ENCODE data around the gene ZIK1.

The ZIK1 gene

DNA sequence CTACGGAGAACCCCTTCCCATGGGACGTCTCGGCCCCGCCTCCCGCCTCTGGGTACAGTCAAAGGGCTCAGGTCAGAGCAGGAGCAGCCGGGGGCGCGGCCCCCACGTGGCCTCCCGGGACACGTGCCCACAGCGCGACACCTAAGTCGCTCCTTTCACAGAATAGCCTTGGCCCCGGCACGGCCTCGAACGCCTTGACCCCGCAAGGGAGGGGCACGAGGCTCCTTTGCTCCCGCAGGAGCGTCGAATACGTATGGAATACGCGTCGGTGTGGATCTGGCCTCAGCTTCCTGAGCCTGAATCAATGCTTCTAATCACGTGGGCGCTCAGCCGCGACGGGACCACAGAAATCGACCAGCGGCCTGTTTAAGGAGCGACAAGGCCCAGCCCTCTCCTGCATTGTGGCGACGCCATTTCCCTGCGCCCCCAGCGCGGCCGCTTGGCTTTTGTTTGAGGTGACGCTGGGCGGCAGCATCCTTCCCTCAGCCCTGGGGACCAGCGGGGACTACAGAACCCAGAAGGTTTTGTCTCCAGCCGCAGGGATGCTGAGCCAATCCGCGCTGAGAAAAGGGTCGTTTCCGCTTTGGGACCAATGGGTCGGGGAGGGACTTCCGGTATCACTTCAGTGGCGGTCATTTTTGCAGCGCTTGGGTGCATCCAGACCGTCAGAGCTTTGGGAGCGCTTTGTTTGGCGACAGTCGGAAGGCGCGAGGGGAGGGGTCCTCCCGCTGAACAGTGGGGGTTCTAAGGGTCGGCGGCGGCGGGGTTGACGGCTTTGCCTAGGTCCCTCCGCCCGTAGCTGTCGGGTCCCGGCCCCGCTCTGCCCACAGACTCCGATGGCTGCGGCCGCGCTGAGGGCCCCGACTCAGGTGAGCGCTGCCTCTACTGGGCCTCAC lies at the start of gene ZIK1:
Gene ZIK1 (plus strand): TSS at position 625 of the 896 bp plus-strand sequence. CDS start 212 bp downstream, at position 837.
- peak; percentile 60 for DNase-seq (ENCODE audit: low spot score)

DNA sequence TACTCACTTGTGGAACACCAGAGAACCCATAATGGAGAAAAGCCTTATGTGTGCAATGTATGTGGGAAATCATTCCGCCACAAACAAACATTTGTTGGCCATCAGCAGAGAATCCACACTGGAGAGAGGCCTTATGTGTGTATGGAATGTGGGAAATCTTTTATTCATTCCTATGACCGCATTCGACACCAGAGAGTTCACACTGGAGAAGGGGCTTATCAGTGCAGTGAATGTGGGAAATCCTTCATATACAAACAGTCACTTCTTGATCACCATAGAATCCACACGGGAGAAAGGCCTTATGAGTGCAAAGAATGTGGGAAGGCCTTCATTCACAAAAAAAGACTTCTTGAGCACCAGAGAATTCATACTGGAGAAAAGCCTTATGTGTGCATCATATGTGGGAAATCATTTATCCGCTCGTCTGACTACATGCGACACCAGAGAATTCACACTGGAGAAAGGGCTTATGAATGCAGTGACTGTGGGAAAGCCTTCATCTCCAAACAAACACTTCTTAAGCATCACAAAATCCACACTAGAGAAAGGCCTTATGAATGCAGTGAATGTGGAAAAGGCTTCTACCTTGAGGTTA lies 45.9 kb upstream of the ZIK1 start:
- no peak for DNase-seq (ENCODE audit: low spot score)

DNA sequence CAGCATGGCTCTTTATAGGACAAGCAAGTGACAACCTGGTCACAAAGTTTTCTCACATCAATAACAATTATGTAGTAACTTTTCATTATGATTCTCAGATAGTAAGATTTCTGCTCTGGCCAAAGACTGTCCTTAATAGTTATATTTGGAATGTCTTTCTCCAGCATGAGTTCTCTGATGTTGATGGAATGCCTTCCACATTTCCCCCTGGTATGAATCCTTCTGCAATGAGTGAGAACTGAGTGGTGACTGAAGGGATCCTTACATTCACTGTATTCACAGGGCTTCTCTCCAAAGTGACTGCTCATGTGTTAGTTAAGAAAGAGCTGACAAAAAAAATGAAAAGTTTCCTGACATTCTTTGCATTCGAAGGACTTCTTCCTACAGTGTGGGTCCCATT lies 37.4 kb upstream of the ZIK1 start:
- no peak for DNase-seq (ENCODE audit: low spot score)

DNA sequence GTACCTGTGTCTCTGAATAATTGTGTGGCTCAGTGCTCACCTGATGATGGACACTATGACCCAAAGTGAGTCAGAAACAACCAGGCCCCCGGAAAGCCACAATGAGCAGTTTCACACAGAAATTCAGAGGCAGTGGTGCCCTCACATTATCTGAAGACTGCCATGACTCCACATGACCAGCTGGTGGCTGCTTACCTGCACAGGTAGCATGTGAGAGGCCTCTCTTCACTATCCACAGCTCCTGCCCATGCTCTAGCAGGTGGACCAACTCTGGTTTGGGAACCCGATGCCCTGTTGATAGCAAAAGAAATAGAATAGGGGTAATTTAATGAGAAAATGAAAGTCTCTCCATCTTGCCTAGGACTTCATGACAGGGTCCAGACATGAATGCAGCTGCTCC lies 31.5 kb upstream of the ZIK1 start:
- no peak for DNase-seq (ENCODE audit: low spot score)

DNA sequence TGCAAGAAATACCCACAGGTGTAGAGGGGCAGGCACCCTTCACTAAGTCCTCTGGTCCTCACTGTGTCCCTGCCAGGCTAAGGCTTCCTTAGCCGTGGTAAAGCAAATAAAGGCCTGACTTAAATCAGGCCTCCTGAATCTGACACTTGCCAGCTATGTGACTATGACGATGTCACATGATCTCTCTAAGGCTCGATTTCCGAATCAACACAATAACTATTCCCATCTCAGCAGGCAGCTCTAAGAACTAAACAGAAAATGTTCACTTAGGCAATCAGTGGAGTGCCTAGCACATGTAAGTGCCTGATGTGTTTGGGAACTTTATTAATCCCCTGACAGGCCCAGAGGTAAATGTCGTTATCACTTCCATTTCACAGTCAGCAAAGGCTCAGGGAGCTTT lies 26.3 kb upstream of the ZIK1 start:
- no peak for DNase-seq (ENCODE audit: low spot score)

DNA sequence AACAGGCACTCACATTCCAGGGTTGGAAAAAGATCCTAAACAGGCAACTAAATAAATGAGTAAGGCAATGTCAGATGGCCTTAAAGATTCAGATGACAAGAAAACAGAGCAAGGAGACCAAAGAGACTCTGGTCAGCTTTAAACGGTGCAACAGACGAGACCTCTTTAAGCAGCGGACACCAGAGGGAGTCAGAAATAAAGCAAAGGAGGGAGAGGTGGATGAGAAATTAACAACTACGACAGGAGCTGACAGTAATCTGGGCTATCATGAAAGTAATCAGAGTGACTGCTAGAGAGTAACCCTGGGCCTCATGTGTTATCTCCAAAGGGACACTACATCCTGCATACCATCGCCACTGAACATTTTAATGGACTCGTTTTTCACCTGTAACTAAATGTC lies 25.4 kb upstream of the ZIK1 start:
- DNase-seq (ENCODE audit: low spot score) = no peak

DNA sequence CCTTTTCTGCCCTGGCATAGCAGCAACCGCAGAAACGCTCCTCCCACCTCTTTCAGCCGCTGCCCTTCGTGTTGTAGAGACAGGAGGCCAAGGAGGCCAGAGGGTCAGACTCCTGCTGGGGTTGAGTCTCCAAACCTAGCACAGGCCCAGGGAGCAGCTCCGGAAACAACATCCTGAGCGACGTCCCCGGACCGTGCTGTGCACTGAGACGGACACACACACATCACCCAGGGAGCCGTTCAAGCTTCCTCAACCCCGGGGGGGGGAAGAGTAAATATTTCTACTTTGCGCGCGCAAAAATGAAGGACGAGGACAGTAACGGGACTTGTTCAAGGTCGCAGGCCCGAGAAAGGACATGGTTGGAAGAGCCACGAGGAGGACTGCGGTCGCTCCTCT lies 24.9 kb upstream of the ZIK1 start:
- peak; percentile 10 for DNase-seq (ENCODE audit: low spot score)

DNA sequence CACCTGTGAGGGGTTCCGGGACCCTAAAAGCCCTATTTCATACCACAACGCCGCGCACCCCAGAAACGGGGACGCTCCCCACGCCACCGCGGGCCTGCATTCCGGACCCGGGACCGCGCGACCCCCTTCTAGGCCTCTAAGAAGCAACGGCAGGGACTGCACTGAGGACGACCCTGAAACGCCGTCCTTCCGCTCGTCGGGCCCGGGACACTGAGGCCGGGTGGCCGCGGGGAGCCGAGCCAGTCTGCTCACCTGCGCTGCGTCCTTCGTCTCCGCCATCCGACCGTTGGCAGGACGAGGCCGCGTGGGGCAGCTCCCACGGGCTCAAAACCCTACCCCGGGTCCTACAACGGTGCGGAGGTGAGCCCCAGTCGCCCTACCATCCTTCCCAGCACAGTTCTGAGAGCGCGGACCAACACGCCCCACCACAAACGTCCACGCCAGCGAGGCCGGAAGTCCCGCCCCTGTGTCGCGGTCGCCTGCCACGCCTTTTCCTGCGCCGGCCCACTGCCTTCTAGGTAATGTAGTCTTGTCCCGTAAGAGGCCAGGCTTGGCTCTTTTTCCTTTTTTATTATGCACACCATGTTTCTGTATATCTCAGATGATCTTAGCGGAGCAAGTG lies 24.4 kb upstream of the ZIK1 start, which contains the start of gene ZNF550:
Gene ZNF550 (minus strand): TSS at position 460 of the 622 bp plus-strand sequence. CDS start 181 bp downstream, at position 279.
- DNase-seq (ENCODE audit: low spot score) = peak; percentile 83

DNA sequence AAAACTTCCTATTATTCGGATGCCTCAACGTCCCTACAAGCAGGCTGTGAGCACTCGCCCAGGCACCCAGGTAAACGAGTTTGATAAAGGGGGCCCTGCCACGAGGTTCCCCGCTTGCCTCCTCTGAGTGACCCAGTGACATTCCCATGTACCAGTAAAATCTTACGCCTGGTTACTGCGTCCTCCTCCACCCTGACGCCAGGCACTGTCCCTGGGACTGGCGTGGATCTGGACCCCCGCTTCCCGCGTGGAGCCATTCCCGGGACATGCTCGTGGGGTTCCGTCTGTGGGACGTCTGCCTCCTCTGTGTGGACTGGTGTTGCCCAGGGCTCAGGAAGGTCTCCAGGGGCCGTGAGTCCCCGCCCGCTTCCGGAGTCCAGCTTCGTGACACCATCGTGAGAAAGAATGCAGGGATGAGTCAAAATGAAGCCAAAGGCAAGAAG lies 23.9 kb upstream of the ZIK1 start:
- peak; percentile 21 for DNase-seq (ENCODE audit: low spot score)

DNA sequence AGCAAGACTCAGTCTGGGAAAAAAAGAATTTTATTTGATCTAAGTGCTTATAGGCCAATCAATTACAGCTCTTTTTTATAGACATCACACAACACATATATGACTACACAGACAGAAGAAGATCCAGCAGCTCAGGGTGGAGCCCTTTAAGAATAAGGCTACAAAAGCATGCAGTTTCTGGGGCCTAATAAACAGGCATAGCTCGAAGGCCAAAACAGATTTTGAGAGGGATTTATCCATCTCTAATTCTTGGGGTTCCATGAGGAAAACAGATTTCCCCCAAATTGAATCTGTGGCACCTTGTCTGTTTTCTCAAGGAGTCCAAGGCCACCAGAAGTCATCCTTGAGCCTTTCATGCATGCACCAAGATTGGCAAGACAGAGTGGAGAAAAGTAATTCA lies 20.4 kb upstream of the ZIK1 start:
- DNase-seq (ENCODE audit: low spot score) = no peak

DNA sequence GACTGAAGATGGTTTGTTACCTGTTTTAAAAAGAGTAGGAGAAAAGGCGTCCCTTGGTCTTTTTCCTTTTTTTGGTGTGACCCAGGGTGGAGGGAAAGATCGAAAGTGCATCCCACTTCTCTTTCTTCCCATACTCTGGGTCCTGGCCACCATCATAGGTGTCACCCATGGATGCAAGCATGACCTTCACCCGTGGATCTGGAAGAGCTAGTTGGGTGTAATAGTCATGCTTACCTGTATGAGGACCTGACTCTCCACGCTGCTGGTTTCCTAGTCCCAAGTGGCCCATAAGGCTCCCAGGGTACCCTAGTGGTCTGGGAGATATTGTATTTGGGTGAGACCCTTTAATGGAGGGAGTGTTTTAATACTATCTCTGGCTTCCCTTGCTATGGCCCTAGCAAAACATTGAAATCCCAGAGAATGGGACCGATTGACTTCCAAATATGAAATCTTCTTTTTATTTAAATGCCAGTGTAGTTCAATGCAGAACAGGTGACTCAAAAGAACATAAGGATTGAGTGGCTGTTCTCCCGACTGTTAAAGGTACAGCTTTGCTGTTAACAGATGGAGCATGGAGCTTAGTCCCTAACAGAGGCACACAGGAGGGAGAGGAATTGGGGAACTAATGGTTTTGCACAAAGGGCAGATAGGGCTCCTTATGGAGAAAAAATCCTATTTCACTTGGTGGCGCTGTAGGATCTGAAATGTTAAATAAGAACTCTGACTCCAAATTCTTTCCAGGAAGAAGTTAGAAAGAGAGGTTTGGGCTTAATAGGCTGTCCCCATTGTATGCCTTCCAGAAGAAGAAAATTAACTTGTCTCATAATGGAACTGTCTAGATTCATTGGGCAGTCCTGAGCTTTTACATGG lies 17.3 kb upstream of the ZIK1 start:
- DNase-seq (ENCODE audit: low spot score) = peak; percentile 1

DNA sequence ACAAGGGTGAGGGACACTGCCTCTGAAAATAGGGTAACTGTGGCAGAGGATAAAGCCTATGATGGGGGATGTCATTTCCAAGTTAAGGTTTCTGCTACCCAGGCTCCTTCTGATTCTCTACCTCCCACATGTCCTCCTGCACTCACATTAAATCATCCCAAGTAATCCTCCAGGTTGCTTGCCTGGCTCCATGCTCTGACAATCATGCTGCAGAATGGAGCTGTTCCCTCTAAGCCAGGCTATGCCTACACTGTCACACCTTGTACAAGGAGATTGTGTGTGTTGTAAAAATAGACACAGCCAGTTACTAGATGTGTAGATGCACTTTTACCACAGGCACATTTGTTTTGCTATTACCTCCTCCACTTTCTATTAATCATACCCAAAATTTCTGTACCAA lies 13.2 kb upstream of the ZIK1 start:
- DNase-seq (ENCODE audit: low spot score) = no peak

DNA sequence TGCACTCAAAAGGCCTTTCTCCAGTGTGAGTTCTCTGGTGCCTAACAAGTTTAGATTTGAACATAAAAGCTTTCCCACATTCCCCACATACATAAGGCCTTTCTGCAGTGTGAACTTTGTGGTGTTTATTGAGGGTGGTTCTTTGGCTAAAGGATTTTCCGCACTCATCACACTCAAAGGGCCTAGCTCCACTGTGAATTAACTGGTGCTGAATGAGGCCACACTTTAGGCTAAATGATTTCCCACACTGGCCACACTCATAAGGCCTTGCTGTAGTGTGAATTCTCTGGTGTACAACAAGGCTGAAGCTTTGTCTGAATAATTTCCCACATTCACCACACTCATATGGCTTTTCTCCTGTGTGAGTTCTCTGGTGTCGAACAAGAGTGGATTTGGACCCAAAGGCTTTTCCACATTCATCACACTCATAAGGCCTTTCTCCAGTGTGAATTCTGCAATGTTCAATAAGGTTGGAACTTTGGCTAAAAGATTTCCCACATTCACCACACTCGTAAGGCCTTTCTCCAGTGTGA lies 11.5 kb upstream of the ZIK1 start:
- DNase-seq (ENCODE audit: low spot score) = no peak

DNA sequence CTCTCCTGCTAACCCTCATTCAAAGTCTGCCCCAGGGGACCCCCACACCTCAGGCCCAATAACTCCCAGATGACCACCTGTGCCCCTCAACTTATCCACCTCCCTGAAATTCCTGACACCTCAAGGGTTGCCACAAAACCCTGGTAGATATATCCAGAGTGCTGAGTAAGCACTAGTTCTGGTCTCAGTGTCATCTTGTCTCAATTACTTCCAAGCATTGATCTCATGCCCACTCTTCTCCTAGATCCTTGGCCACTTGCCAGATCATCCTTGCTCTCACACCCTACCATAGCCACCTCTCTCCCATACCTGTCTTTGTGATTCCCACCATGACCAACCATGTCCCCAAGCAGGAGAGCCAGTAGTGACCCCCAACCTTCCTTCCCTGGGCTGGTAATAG lies 7.3 kb upstream of the ZIK1 start:
- no peak for DNase-seq (ENCODE audit: low spot score)

DNA sequence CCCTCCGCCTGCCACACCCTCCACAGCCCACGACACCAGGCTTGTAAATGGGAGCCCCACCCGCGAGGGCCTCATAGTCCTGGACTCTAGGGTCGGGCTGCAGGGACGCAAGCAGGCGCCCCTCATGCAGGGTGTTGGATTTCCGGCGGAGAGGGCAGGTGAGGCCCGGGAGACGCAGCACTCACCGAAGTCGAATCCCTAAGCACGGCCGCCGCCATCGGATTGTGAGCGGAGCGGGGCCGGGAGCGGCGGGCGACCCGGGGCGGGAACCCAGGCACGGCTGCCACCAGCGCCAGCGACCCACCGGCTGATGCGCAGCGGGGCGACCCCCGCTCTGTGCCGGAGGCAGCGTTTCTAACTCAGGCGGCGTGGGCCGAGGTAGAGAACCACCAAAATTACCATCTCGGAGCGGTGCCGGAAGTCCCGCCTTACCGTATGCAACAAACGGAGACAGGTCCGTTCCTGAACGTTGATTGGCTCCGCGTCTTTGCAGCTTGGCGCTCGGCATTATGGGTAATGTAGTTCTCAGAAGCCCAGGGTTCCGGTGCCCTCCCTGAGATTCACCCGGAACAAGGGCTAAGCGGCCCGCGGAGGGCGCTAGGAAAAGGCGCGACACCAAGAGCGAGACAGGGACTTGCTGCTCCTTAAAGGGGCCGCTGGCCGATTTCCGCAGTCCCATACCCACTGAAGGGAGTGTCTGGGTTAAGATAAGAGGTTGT lies 5.3 kb upstream of the ZIK1 start, which contains the start of gene ZNF416:
Gene ZNF416 (minus strand): TSS at position 425 of the 719 bp plus-strand sequence. CDS start 207 bp downstream, at position 218.
- peak; percentile 96 for DNase-seq (ENCODE audit: low spot score)

DNA sequence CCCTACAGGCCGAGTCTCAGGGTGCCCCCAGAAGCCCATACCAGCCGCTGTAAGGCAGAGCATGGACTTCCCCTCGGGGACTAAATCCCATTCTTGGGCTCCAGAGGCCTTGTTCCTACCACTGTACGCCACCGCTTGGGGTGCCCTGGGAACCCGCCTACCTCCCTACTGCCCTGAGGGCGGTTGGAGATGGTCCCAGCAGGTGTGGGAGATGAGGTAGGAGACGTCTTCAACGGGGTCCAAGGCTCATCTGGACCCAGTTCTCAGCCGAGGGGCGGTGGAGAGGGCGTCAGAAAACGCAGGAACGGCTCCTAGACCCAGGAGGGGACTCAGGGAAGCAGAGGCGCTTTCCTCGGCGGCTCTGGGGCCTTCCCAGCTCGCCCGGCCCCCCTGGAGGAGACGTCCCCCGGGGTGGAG lies 833 bp upstream of the ZIK1 start:
- no peak for DNase-seq (ENCODE audit: low spot score)

DNA sequence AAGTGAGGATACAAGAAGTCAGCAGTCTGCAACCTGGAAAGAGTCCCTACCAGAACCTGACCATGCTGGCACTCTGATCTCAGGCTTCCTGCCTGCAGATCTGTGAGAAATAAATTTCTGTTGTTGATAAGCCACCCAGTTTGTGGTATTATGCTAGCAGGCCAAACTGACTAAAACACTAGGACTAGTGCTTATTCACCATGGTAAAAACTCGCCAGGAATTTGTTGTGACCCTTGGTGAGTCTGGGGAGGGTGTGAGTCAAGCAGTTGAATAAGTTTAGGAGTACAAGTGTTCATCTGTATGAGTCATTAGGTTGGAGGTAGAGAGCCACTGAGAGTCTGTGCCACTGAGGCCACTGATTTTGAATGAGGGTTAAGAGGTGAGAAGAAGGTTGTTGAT lies 3.6 kb downstream of the ZIK1 start:
- no peak for DNase-seq (ENCODE audit: low spot score)

DNA sequence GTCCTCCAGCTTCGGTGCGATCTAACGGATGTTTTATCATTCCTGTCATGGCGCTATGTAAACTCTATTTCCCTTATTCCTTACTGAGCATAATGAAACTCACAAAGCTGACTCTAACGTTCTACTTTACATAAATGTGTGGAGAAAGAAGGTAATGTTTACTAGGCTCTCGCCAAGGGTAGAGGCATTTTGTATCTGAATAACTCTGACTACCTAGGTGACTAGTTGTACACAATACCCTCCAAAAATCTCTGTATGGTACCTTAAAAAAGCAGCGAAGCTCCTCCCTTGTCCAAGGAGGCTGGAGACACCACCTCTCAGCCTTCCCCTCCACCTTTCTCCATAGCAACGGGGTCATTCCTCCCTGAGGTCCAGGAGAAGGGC lies 15.4 kb downstream of the ZIK1 start:
- peak; percentile 1 for DNase-seq (ENCODE audit: low spot score)

DNA sequence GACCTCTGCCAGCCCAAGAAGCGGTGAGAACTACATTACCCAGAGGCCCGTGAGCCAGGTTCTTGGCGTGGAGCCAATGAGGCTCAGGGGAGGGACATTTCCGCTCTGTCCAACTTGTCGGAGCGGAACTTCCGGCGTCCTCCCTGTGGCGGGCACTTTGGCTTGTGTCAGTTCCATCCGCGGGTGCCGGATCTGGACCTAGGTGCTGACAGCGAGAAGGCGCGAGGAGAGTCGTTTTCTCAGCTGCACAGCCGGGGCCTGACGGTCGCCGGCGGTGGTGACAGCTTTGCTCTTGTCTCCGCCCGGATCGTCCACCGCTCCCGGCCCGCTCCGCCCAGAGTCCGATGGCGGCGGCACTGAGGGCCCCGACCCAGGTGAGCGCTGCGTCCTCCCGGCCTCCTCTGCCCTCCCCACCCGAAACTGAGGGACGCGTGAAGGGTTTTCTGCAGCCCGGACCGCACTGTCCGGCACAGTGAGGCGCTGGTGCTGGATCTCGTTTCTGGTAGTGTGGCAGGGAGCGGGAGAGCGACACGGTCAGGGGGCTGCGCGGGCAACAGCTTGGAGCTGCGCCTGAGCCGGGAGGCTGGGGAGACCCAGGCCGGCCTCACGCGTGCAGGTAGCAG lies 15.9 kb downstream of the ZIK1 start, which contains the start of gene ZNF530:
Gene ZNF530 (plus strand): TSS at position 125 of the 623 bp plus-strand sequence. CDS start 4,461 bp downstream, outside the sequence.
- DNase-seq (ENCODE audit: low spot score) = peak; percentile 92

DNA sequence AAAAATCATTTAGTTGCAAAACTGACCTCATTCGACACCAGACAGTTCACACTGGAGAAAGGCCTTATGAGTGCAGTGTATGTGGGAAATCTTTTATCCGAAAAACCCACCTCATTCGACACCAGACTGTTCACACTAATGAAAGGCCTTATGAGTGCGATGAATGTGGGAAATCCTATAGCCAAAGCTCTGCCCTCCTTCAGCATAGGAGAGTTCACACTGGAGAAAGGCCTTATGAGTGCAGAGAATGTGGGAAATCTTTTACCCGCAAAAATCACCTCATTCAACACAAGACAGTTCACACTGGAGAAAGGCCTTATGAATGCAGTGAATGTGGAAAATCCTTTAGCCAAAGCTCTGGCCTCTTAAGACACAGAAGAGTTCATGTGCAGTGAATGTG lies 23.0 kb downstream of the ZIK1 start:
- DNase-seq (ENCODE audit: low spot score) = no peak
